Neural cell (in vitro differentiated cells): ENCODE results near the gene TGM1. TPM values are rescaled to one million over a fixed set of nuclear protein-coding genes. Genes with fewer than 3 reads are reported as not detected.

ENCODE experiments used
- H2AFZ ChIP-seq: fragments of 200-600, 300-800 bp; sonication (generic), shearing (Covaris generic); 2 replicates; pipeline ENCODE4 v1.6.0; 2014; ENCODE audit warnings: low read depth, mild to moderate bottlenecking, antibody characterized with exemption, low read length, moderate library complexity
- H3F3A ChIP-seq: fragments of 200-600 bp; shearing (Covaris generic); 2 replicates; pipeline ENCODE4 v1.6.1; 2016; ENCODE audit warnings: mild to moderate bottlenecking, moderate library complexity, mixed read lengths, antibody characterized with exemption, low read length; ENCODE audit not compliant: insufficient read depth, poor library complexity, severe bottlenecking
- H3K27ac ChIP-seq: fragments of 200-600, 300-800 bp; sonication (generic), shearing (Covaris generic); 2 replicates; pipeline ENCODE4 v1.5.1; 2014; ENCODE audit warnings: mild to moderate bottlenecking, low read length, moderate library complexity
- H3K27me3 ChIP-seq: fragments of 300-800, 200-600 bp; sonication (generic), shearing (Covaris generic); 2 replicates; pipeline ENCODE4 v1.6.0; 2014; ENCODE audit warnings: mild to moderate bottlenecking, low read depth, low read length, moderate library complexity; ENCODE audit not compliant: insufficient read depth
- H3K36me3 ChIP-seq: fragments of 300-800, 200-600 bp; sonication (generic), shearing (Covaris generic); 2 replicates; pipeline ENCODE4 v1.5.1; 2014; ENCODE audit warnings: mild to moderate bottlenecking, antibody characterized with exemption, low read length, moderate library complexity; ENCODE audit not compliant: insufficient read depth
- H3K4me2 ChIP-seq: fragments of 300-800, 200-600 bp; sonication (generic), shearing (Covaris generic); 2 replicates; pipeline ENCODE4 v1.6.0; 2014; ENCODE audit warnings: mild to moderate bottlenecking, low read length
- H3K4me3 ChIP-seq: fragments of 300-800, 200-600 bp; sonication (generic), shearing (Covaris generic); 2 replicates; pipeline ENCODE4 v1.5.1; 2014; ENCODE audit warnings: mild to moderate bottlenecking, low read length, moderate library complexity
- H3K79me2 ChIP-seq: fragments of 200-600 bp; shearing (Covaris generic); replicated peaks from 2 replicates; pipeline ENCODE4 v1.6.0; 2014; ENCODE audit warnings: mild to moderate bottlenecking, low read length, moderate library complexity; ENCODE audit not compliant: insufficient read depth
- H3K9ac ChIP-seq: fragments of 300-800, 200-600 bp; sonication (generic), shearing (Covaris generic); 2 replicates; pipeline ENCODE4 v1.6.1; 2016; ENCODE audit warnings: mild to moderate bottlenecking, low read length, mixed read lengths
- H3K9me2 ChIP-seq: fragments of 200-600 bp; shearing (Covaris generic); 2 replicates; pipeline ENCODE4 v1.6.1; 2016; ENCODE audit warnings: mild to moderate bottlenecking, low read length, mixed read lengths; ENCODE audit not compliant: insufficient read depth
- H3K9me3 ChIP-seq: fragments of 200-600, 300-800 bp; sonication (generic), shearing (Covaris generic); 2 replicates; pipeline ENCODE4 v1.6.1; 2016; ENCODE audit warnings: mild to moderate bottlenecking, mixed run types, low read length, moderate library complexity, mixed read lengths
- H4K20me1 ChIP-seq: fragments of 200-600 bp; shearing (Covaris generic); 2 replicates; pipeline ENCODE4 v1.6.1; 2016; ENCODE audit warnings: mild to moderate bottlenecking, mixed run types; ENCODE audit not compliant: insufficient read depth
- EP300 ChIP-seq: fragments of 450-650 bp; conservative IDR thresholded peaks from 2 replicates; pipeline ENCODE4 v1.6.1; 2014; ENCODE audit warnings: antibody characterized with exemption, mild to moderate bottlenecking, moderate library complexity; ENCODE audit not compliant: poor library complexity, severe bottlenecking
- EZH2 ChIP-seq: fragments of 200-600, 300-800 bp; shearing (Covaris generic), sonication (generic); IDR thresholded peaks from 2 replicates; pipeline ENCODE4 v1.6.1; 2014; ENCODE audit warnings: antibody characterized with exemption, low read length, borderline replicate concordance, mild to moderate bottlenecking; ENCODE audit not compliant: insufficient read depth, poor library complexity, severe bottlenecking
- MXI1 ChIP-seq: fragments of 450-650 bp; conservative IDR thresholded peaks from 2 replicates; pipeline ENCODE4 v1.6.1; 2014; ENCODE audit warnings: antibody characterized with exemption, mild to moderate bottlenecking; ENCODE audit not compliant: poor library complexity, severe bottlenecking
- POLR2AphosphoS5 ChIP-seq: IDR thresholded peaks from 2 replicates; pipeline ENCODE4 v1.6.1; 2012
- RAD21 ChIP-seq: fragments of 450-650 bp; conservative IDR thresholded peaks from 2 replicates; pipeline ENCODE4 v1.6.1; 2014; ENCODE audit warnings: antibody characterized with exemption, mild to moderate bottlenecking, moderate library complexity
- REST ChIP-seq: IDR thresholded peaks from 2 replicates; pipeline ENCODE4 v1.6.1; 2012; ENCODE audit warnings: borderline replicate concordance
- SMC3 ChIP-seq: fragments of 450-650 bp; conservative IDR thresholded peaks from 2 replicates; pipeline ENCODE4 v1.6.1; 2014; ENCODE audit warnings: antibody characterized with exemption, mild to moderate bottlenecking, moderate library complexity; ENCODE audit not compliant: poor library complexity
- TAF1 ChIP-seq: IDR thresholded peaks from 2 replicates; pipeline ENCODE4 v1.6.1; 2012; ENCODE audit warnings: low read depth
- polyA plus RNA-seq: library from polyadenylated mRNA; depleted of rRNA; stranded (reverse); fragments of >200 nt; gene quantifications from 2 replicates; pipeline ENCODE4 v1.2.3, GENCODE V29; 2014
- TF ChIP-seq, protein P1 (sequence below): fragments of 450-650 bp; IDR thresholded peaks from 2 replicates; pipeline ENCODE4 v1.5.1; 2014; ENCODE audit warnings: antibody characterized with exemption, mild to moderate bottlenecking, moderate library complexity; ENCODE audit not compliant: poor library complexity, severe bottlenecking

TGM1 gene
- polyA plus RNA-seq, 1 donor from 2014 or later, result 3.6 TPM

DNA sequence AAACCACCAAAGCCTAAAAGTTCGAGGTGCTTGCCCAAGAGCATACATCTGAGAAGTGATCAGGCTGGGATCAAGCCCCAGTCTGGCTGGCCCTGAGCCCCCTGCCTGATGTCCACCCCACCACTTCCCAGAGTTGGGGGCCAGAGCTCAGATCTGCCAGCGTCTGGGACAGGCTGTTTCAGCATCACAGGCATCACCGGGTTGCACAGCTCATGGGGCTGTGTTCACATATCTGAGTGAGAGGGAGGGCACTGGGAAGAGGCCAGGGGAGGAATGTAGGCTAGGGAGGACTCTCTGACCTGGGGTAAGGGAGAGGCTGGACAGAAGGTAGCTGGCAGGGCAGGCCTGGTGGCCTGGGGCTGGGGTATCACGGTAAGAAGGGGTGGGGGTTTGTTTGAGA lies 6.0 kb downstream of the TGM1 start:
- no peaks in the 10 kb centered on the region for H3K9me2 ChIP-seq
- H3F3A ChIP-seq, result no peaks in the 10 kb centered on the region
- no peaks in the 10 kb centered on the region for H3K79me2 ChIP-seq
- H3K4me2 ChIP-seq, result no peak overlapping the region
- no peak overlapping the region for H3K4me3 ChIP-seq
- H2AFZ ChIP-seq, result no peak overlapping the region
- H3K27ac ChIP-seq, result no peak overlapping the region
- no peaks in the 10 kb centered on the region for H3K36me3 ChIP-seq
- no peaks in the 10 kb centered on the region for H3K27me3 ChIP-seq
- H4K20me1 ChIP-seq, result no peaks in the 10 kb centered on the region
- TF ChIP-seq REST (no peak), POLR2AphosphoS5 (no peak), TAF1 (no peak), EP300 (no peak)
- no peaks in the 10 kb centered on the region for H3K9me3 ChIP-seq
- no peak overlapping the region for H3K9ac ChIP-seq

DNA sequence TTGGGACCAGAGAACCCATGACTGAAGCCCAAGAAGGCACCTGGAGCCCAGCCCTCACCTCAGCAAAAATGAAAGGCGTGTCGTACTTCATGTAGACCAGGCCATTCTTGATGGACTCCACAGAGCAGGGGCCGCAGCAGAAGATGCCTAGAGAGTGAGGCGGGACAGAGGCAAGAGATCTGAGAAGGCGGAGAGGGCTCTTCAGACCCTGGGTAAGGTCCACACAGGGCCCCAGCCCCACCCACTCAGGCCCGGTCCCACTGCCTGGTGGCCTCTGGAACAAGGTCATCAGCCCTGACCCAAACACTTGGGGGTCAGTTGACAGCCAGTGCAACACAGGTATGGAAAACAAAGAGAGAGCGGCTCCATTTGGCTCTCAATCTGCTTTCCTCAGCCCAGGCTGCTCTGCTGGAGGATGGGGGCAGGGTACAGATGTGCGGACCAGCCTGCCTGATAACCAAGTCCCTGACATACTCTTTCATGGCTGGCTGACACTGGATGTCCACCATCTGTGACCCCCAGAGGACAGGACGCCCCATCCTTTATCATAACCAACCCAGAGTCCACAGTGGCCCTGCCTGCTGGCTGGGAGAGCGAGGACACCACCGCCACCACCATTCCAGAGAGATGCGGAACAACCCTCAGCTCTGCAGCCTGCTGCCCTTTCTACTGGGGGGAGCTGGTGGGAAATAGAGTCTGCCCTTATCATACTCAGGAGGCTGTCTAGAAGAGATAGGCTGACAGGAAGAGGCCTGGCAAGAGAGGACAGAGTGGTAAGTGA lies 6.9 kb downstream of the TGM1 start:
- Histone ChIP-seq H3K9me3 (no peaks in the 10 kb centered on the region), H3K36me3 (no peaks in the 10 kb centered on the region), H4K20me1 (no peaks in the 10 kb centered on the region), H3K79me2 (no peaks in the 10 kb centered on the region), H3K27me3 (no peaks in the 10 kb centered on the region), H2AFZ (no peak overlapping the region), H3K4me3 (no peak overlapping the region), H3K4me2 (no peak overlapping the region), H3F3A (no peaks in the 10 kb centered on the region), H3K27ac (no peak overlapping the region), H3K9ac (no peak overlapping the region), H3K9me2 (no peaks in the 10 kb centered on the region)
- TF ChIP-seq, protein P1, sequence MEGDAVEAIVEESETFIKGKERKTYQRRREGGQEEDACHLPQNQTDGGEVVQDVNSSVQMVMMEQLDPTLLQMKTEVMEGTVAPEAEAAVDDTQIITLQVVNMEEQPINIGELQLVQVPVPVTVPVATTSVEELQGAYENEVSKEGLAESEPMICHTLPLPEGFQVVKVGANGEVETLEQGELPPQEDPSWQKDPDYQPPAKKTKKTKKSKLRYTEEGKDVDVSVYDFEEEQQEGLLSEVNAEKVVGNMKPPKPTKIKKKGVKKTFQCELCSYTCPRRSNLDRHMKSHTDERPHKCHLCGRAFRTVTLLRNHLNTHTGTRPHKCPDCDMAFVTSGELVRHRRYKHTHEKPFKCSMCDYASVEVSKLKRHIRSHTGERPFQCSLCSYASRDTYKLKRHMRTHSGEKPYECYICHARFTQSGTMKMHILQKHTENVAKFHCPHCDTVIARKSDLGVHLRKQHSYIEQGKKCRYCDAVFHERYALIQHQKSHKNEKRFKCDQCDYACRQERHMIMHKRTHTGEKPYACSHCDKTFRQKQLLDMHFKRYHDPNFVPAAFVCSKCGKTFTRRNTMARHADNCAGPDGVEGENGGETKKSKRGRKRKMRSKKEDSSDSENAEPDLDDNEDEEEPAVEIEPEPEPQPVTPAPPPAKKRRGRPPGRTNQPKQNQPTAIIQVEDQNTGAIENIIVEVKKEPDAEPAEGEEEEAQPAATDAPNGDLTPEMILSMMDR, result no peak
- TF ChIP-seq RAD21, result no peak
- TF ChIP-seq POLR2AphosphoS5, result no peak
- TF ChIP-seq REST, result no peak
- TF ChIP-seq SMC3, result no peak
- no peak for TF ChIP-seq MXI1
- no peak for TF ChIP-seq EZH2
- TF ChIP-seq EP300, result no peak
- TF ChIP-seq TAF1, result no peak
